Ishikawa (cell line): ENCODE measurements around the gene FMN2.

Source experiments
- CEBPB ChIP-seq: IDR thresholded peaks from 2 replicates; pipeline ENCODE4 v1.6.1; 2012
- CREB1 ChIP-seq: IDR thresholded peaks from 2 replicates; pipeline ENCODE4 v1.6.1; 2012; ENCODE audit warnings: low read depth
- EGR1 ChIP-seq: IDR thresholded peaks from 2 replicates; pipeline ENCODE4 v1.6.1; 2012
- EP300 ChIP-seq: IDR thresholded peaks from 2 replicates; pipeline ENCODE4 v1.6.1; 2012; ENCODE audit warnings: borderline replicate concordance
- FOXM1 ChIP-seq: IDR thresholded peaks from 2 replicates; pipeline ENCODE4 v1.6.1; 2012; ENCODE audit warnings: low read depth, borderline replicate concordance
- MAX ChIP-seq: IDR thresholded peaks from 2 replicates; pipeline ENCODE4 v1.6.1; 2012
- NFIC ChIP-seq: IDR thresholded peaks from 2 replicates; pipeline ENCODE4 v1.6.1; 2012
- RAD21 ChIP-seq: IDR thresholded peaks from 2 replicates; pipeline ENCODE4 v1.6.1; 2012; ENCODE audit warnings: low read depth
- REST ChIP-seq: IDR thresholded peaks from 2 replicates; pipeline ENCODE4 v1.6.1; 2012; ENCODE audit warnings: low read depth, mild to moderate bottlenecking
- TAF1 ChIP-seq: IDR thresholded peaks from 2 replicates; pipeline ENCODE4 v1.6.1; 2012; ENCODE audit warnings: low read depth, mild to moderate bottlenecking
- TCF12 ChIP-seq: IDR thresholded peaks from 2 replicates; pipeline ENCODE4 v1.6.1; 2012; ENCODE audit warnings: low read depth
- TEAD4 ChIP-seq: IDR thresholded peaks from 2 replicates; pipeline ENCODE4 v1.6.1; 2012
- YY1 ChIP-seq: IDR thresholded peaks from 2 replicates; pipeline ENCODE4 v1.6.1; 2012; ENCODE audit warnings: low read depth
- ZBTB7A ChIP-seq: IDR thresholded peaks from 2 replicates; pipeline ENCODE4 v1.6.1; 2012; ENCODE audit warnings: low read depth
- TF ChIP-seq, protein P1 (sequence below): IDR thresholded peaks from 2 replicates; pipeline ENCODE4 v1.6.1; 2012

The FMN2 gene

DNA sequence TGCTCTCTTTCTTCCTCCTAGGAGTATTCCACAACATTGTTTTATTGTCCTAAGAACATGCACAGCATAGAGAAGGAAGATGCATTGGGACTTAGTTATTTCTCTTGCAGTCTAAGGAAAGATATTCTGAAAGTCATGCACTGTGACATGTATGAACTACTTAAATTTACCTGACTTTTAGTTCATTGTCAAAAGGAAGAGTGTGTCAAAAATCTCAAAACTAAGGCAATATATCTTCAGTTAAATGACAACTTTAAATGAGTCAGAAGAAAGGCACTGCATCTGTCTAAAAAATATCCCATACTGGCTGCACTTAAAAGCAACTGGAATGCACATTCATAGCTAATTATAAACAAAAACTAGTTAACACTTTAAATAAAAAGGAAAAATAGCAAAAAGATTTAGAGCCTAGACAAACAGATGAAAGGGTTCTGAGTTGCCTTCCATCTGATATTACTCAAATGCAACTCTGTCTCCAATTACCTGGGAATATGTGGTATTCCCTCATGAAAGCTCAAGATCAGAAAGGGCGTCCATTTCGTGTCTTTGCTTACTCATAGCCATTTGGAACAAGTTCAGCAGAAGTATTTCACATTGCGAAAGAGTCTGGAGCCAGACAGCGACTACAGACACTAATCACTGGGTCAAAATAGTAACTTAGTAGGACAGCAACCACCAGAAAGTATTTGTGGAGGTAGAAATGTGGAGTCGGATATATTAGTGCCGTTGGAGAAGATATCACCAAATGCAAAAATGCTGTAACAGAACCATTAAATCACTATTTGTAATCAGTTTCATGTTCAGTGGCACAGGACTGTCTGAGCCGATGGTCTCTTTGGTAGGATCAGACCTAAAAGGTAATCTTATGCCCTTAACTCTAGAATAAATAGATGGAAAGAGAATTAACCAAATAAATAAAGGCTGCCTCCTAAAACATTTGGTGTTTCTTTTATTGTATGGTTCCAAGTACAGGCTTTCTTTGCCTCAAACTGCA is 294.6 kb downstream of the FMN2 start:
- TF ChIP-seq ZBTB7A (no peak), CREB1 (no peak), TAF1 (no peak), EGR1 (no peak), REST (no peak), CEBPB (no peak), MAX (no peak), EP300 (no peak)
- TF ChIP-seq, protein P1, sequence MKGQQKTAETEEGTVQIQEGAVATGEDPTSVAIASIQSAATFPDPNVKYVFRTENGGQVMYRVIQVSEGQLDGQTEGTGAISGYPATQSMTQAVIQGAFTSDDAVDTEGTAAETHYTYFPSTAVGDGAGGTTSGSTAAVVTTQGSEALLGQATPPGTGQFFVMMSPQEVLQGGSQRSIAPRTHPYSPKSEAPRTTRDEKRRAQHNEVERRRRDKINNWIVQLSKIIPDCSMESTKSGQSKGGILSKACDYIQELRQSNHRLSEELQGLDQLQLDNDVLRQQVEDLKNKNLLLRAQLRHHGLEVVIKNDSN, result no peak

- TF ChIP-seq ZBTB7A (no peak), TAF1 (no peak), RAD21 (no peak), EGR1 (no peak), CREB1 (no peak), REST (no peak), CEBPB (no peak), EP300 (no peak), TEAD4 (no peak), FOXM1 (no peak), MAX (no peak), TCF12 (no peak)
- TF ChIP-seq, protein P1, result no peak
Measured at GRCh38 chr1:240387051-240387450, 295.4 kb downstream of the FMN2 start.

DNA sequence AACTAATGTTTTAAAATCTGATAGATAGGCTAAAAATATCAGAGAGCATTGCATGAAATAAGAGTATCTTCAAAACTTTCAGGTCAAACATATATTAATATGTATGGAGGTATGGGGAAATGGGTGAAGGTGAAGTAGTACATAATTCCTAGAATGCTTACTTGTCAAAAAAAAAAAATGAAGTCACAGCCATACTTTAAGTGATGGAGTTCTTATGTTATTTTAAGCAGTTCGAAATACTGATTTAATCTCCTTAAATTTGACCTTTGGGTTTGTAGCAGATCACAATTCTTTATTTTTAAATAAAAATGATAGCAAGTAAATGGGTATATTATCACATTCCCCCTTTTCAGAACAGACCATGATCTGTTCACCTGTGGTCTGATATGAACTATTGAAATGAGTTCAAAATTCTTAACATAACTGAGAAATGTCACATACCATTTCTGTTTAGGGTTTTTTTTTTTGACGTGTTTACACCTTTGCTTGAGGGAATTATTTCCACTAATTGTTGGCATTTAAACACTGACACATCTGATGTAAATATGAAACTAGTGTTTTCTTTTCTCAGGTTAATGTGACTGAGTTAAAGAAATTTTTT is 300.1 kb downstream of the FMN2 start:
- TF ChIP-seq ZBTB7A (no peak), RAD21 (no peak), NFIC (no peak)

- TF ChIP-seq RAD21 (no peak), REST (no peak), NFIC (no peak), EGR1 (no peak), CREB1 (no peak), FOXM1 (no peak), YY1 (no peak), ZBTB7A (no peak), EP300 (no peak), CEBPB (no peak), TEAD4 (no peak), MAX (no peak), TAF1 (no peak), TCF12 (no peak)
- TF ChIP-seq, protein P1, result no peak
Measured at GRCh38 chr1:240394353-240394752, 302.7 kb downstream of the FMN2 start.
